Ishikawa (cell line): Measurements from ENCODE around the gene FAM174A.

ENCODE experiments used
- CEBPB ChIP-seq: IDR thresholded peaks from 2 replicates; pipeline ENCODE4 v1.6.1; 2012
- CREB1 ChIP-seq: IDR thresholded peaks from 2 replicates; pipeline ENCODE4 v1.6.1; 2012; ENCODE audit warnings: low read depth
- EGR1 ChIP-seq: IDR thresholded peaks from 2 replicates; pipeline ENCODE4 v1.6.1; 2012
- EP300 ChIP-seq: IDR thresholded peaks from 2 replicates; pipeline ENCODE4 v1.6.1; 2012; ENCODE audit warnings: borderline replicate concordance
- FOXM1 ChIP-seq: IDR thresholded peaks from 2 replicates; pipeline ENCODE4 v1.6.1; 2012; ENCODE audit warnings: low read depth, borderline replicate concordance
- MAX ChIP-seq: IDR thresholded peaks from 2 replicates; pipeline ENCODE4 v1.6.1; 2012
- NFIC ChIP-seq: IDR thresholded peaks from 2 replicates; pipeline ENCODE4 v1.6.1; 2012
- RAD21 ChIP-seq: IDR thresholded peaks from 2 replicates; pipeline ENCODE4 v1.6.1; 2012; ENCODE audit warnings: low read depth
- REST ChIP-seq: IDR thresholded peaks from 2 replicates; pipeline ENCODE4 v1.6.1; 2012; ENCODE audit warnings: low read depth, mild to moderate bottlenecking
- TAF1 ChIP-seq: IDR thresholded peaks from 2 replicates; pipeline ENCODE4 v1.6.1; 2012; ENCODE audit warnings: low read depth, mild to moderate bottlenecking
- TCF12 ChIP-seq: IDR thresholded peaks from 2 replicates; pipeline ENCODE4 v1.6.1; 2012; ENCODE audit warnings: low read depth
- TEAD4 ChIP-seq: IDR thresholded peaks from 2 replicates; pipeline ENCODE4 v1.6.1; 2012
- USF1 ChIP-seq: IDR thresholded peaks from 2 replicates; pipeline ENCODE4 v1.6.1; 2012
- YY1 ChIP-seq: IDR thresholded peaks from 2 replicates; pipeline ENCODE4 v1.6.1; 2012; ENCODE audit warnings: low read depth

- TF ChIP-seq RAD21 (no peak), REST (no peak), TAF1 (no peak), MAX (no peak), TCF12 (no peak), YY1 (no peak), EP300 (no peak), EGR1 (no peak), USF1 (no peak), CREB1 (no peak), CEBPB (no peak), TEAD4 (no peak), NFIC (no peak), FOXM1 (no peak)
These were observed 18.9 kb upstream of the FAM174A start for GRCh38 chr5:100516285-100516684.
